ENCODE data around the gene G2E3.

DNA sequence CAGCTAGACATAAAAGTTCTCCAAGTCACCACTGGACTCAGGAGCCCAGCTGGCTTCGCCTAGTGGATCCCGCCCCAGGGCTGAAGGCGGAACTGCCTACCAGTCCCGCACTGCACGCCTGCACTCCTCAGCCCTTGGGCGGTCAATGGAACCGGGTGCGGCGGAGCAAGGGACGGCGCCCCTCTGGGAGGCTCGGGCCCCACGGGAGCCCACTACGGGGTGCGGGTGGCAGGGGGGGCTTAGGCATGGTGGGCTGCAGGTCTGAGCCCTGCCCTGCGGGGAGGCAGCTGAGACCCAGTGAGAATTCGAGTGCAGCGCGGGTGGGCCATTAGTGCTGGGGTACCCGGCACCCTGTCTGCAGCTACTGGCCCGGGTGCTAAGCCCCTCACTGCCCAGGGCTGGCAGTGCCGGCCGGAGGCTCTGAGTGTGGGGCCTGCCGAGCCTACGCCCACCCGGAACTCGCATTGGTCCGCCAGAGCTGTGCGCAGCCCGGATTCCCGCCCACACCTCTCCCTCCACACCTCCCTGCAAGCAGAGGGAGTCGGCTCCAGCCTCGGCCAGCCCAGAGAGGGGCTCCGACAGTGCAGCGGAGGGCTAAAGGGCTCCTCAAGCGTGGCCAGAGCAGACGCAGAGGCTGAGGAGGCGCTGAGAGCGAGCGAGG, 11.4 kb upstream of the G2E3 start:
- TF ChIP-seq CTCF (conservative IDR thresholded peaks at IDR 0.05; ENCODE audit: low read depth, low read length), result no peak
- no peak for TF ChIP-seq EZH2 (IDR thresholded peaks at IDR 0.05; ENCODE audit: borderline replicate concordance, low read depth, low read length, poor library complexity, severe bottlenecking)
